GM12878 (cell line): ENCODE data around the gene SLC25A48. TPM values are rescaled to one million over a fixed set of nuclear protein-coding genes. Genes with fewer than 3 reads are reported as not detected.

Source experiments
- ATAC-seq: fragments of 200-7000 bp; cut with Tn5 transposase; 3 replicates; pipeline ENCODE4 v1.9.1; 2020; ENCODE audit warnings: mild to moderate bottlenecking, moderate library complexity
- BruUV-seq: library from RNA; stranded (reverse); fragments of 400-500 nt; replicated peaks from 2 replicates; lab custom pipeline; 2021; lab: Mats Ljungman, UMichigan
- CTCF ChIA-PET: fragments of 300-600 bp; sonication (Branson Sonifier 250); formaldehyde crosslinking; extraction: SDS; loops from one replicate; lab custom pipeline; 2021; ENCODE audit warnings: inconsistent platforms; lab: Yijun Ruan, JAX
- POLR2A ChIA-PET: fragments of 350-600 bp; formaldehyde crosslinking; extraction: SDS; loops from one replicate; lab custom pipeline; 2021; ENCODE audit warnings: inconsistent platforms; lab: Charles Lee
- RAD21 ChIA-PET: fragments of 300-600 bp; sonication (Branson Sonifier 250); formaldehyde crosslinking; loops from one replicate; lab custom pipeline; 2023; ENCODE audit warnings: antibody characterized with exemption; ENCODE audit not compliant: unreplicated experiment; lab: Charles Lee
- SMC1A ChIA-PET: fragments of 300-600 bp; sonication (Branson Sonifier 250); formaldehyde crosslinking; loops from one replicate; lab custom pipeline; 2023; ENCODE audit not compliant: unreplicated experiment, uncharacterized antibody; lab: Charles Lee
- DNase-seq: peaks from one replicate; pipeline ENCODE4 v3.0.0-alpha.2; 2011; ENCODE audit warnings: low read depth, low spot score
- FAIRE-seq: peaks from 3 replicates; lab custom pipeline; 2011; peaks lifted over from hg19 to GRCh38; lab: Jason Lieb, UNC
- H2AFZ ChIP-seq: 2 replicates; pipeline ENCODE4 v1.6.0; 2011; ENCODE audit warnings: low read depth, low read length, control low read depth; ENCODE audit not compliant: control insufficient read depth
- H3K27ac ChIP-seq: 2 replicates; pipeline ENCODE4 v1.5.1; 2011; ENCODE audit warnings: control low read depth; ENCODE audit not compliant: control insufficient read depth, insufficient read depth
- H3K27me3 ChIP-seq, 2 experiments: replicated peaks in 1 of 2; 2 replicates each; pipeline versions ENCODE4 v1.6.0 to v1.6.1; 2011; ENCODE audit warnings: low read length in 1 of 2; ENCODE audit not compliant: control insufficient read depth in 2 of 2, insufficient read depth in 2 of 2
- H3K36me3 ChIP-seq, 2 experiments: 2 replicates each; pipeline ENCODE4 v1.5.1; 2011; ENCODE audit warnings: low read length in 1 of 2; ENCODE audit not compliant: control insufficient read depth in 2 of 2, insufficient read depth in 2 of 2
- H3K4me1 ChIP-seq: 2 replicates; pipeline ENCODE4 v1.6.1; 2011; ENCODE audit warnings: mild to moderate bottlenecking, low read length, moderate library complexity, mixed read lengths; ENCODE audit not compliant: control insufficient read depth, insufficient read depth
- H3K4me2 ChIP-seq: 2 replicates; pipeline ENCODE4 v1.6.0; 2011; ENCODE audit warnings: control low read depth; ENCODE audit not compliant: control insufficient read depth, insufficient read depth
- H3K4me3 ChIP-seq: fragments of 200-600 bp; sonication (generic); 2 replicates; pipeline ENCODE4 v1.5.1; 2016
- H3K79me2 ChIP-seq: 2 replicates; pipeline ENCODE4 v1.6.0; 2011; ENCODE audit warnings: low read length; ENCODE audit not compliant: control insufficient read depth, insufficient read depth
- H3K9ac ChIP-seq: 2 replicates; pipeline ENCODE4 v1.8.0; 2011; ENCODE audit warnings: low read length, control low read depth, mixed read lengths; ENCODE audit not compliant: control insufficient read depth, insufficient read depth
- H3K9me3 ChIP-seq: replicated peaks from 3 replicates; pipeline ENCODE4 v1.5.1; 2011; ENCODE audit warnings: mild to moderate bottlenecking, low read length; ENCODE audit not compliant: control insufficient read depth, insufficient read depth
- H4K20me1 ChIP-seq: 2 replicates; pipeline ENCODE4 v1.6.0; 2011; ENCODE audit not compliant: control insufficient read depth, insufficient read depth
- CEBPZ ChIP-seq: fragments of 150-350 bp; IDR thresholded peaks from 2 replicates; pipeline ENCODE4 v1.6.1; 2016; ENCODE audit warnings: low read depth, low read length
- CHD1 ChIP-seq: IDR thresholded peaks from 2 replicates; pipeline ENCODE4 v1.6.1; 2012; ENCODE audit warnings: low read depth, low read length, improper control_type of control experiment
- EGR1 ChIP-seq, 2 experiments: IDR thresholded peaks; 1 replicate in 1 of 2; 2 replicates in 1 of 2; pipeline ENCODE4 v1.6.1; 2011 to 2012; ENCODE audit warnings: low read depth in 2 of 2, low read length in 2 of 2, borderline replicate concordance in 1 of 2, mild to moderate bottlenecking in 1 of 2, moderate library complexity in 1 of 2
- ETV6 ChIP-seq, 2 experiments: fragments of 450-650 bp in 1 of 2; IDR thresholded peaks in 1 of 2; conservative IDR thresholded peaks in 1 of 2; 2 replicates each; pipeline ENCODE4 v1.6.1; 2014; ENCODE audit warnings: antibody characterized with exemption in 1 of 2, borderline replicate concordance in 1 of 2, low read depth in 1 of 2, mild to moderate bottlenecking in 1 of 2, moderate library complexity in 1 of 2
- EZH2 ChIP-seq: IDR thresholded peaks from 2 replicates; pipeline ENCODE4 v1.6.1; 2012; ENCODE audit warnings: low read depth, mild to moderate bottlenecking, control low read depth, inconsistent platforms, low read length, borderline replicate concordance; ENCODE audit not compliant: control insufficient read depth
- HDAC6 ChIP-seq: fragments of 200-600 bp; sonication (generic); IDR thresholded peaks from one replicate; pipeline ENCODE4 v1.8.0; 2017; ENCODE audit warnings: antibody characterized with exemption; ENCODE audit not compliant: unreplicated experiment
- HDGF ChIP-seq: fragments of 450-650 bp; IDR thresholded peaks from 2 replicates; pipeline ENCODE4 v1.6.1; 2016; ENCODE audit warnings: antibody characterized with exemption
- KAT2A ChIP-seq: conservative IDR thresholded peaks from 2 replicates; pipeline ENCODE4 v1.6.1; 2011; ENCODE audit warnings: low read depth, low read length; ENCODE audit not compliant: control insufficient read depth
- LARP7 ChIP-seq: fragments of 450-650 bp; IDR thresholded peaks from 2 replicates; pipeline ENCODE4 v1.6.1; 2017; ENCODE audit warnings: mild to moderate bottlenecking
- MYB ChIP-seq: fragments of 150-350 bp; IDR thresholded peaks from 2 replicates; pipeline ENCODE4 v1.6.1; 2014; ENCODE audit warnings: mild to moderate bottlenecking, low read depth, low read length, borderline replicate concordance
- NFXL1 ChIP-seq: fragments of 450-650 bp; IDR thresholded peaks from 2 replicates; pipeline ENCODE4 v1.6.1; 2017; ENCODE audit warnings: antibody characterized with exemption, mild to moderate bottlenecking, borderline replicate concordance
- PAX8 ChIP-seq: fragments of 450-650 bp; IDR thresholded peaks from 2 replicates; pipeline ENCODE4 v1.6.1; 2017; ENCODE audit warnings: mild to moderate bottlenecking, moderate library complexity
- RELA ChIP-seq: fragments of 450-650 bp; IDR thresholded peaks from 2 replicates; pipeline ENCODE4 v1.8.0; 2014; ENCODE audit warnings: borderline replicate concordance; ENCODE audit not compliant: partially characterized antibody
- RUNX3 ChIP-seq: IDR thresholded peaks from 2 replicates; pipeline ENCODE4 v1.6.1; 2012; ENCODE audit warnings: low read length, inconsistent platforms
- SKIL ChIP-seq: fragments of 450-650 bp; IDR thresholded peaks from 2 replicates; pipeline ENCODE4 v1.6.1; 2017; ENCODE audit warnings: mild to moderate bottlenecking, low read depth, inconsistent platforms; ENCODE audit not compliant: poor library complexity, severe bottlenecking
- SMAD1 ChIP-seq: fragments of 450-650 bp; IDR thresholded peaks from 2 replicates; pipeline ENCODE4 v1.6.1; 2018; ENCODE audit warnings: mild to moderate bottlenecking, low read depth; ENCODE audit not compliant: partially characterized antibody
- SRF ChIP-seq, 2 experiments: IDR thresholded peaks; 2 replicates each; pipeline ENCODE4 v1.6.1; 2011; ENCODE audit warnings: low read depth in 2 of 2, low read length in 2 of 2, mild to moderate bottlenecking in 1 of 2, moderate library complexity in 1 of 2
- ZNF274 ChIP-seq: IDR thresholded peaks from one replicate; pipeline ENCODE4 v1.8.0; 2011; ENCODE audit not compliant: insufficient read length, insufficient read depth
- WGBS: methylation state at CpG from one replicate; pipeline ENCODE4 v1.1.6; 2016; ENCODE audit warnings: low lambda C conversion rate; ENCODE audit not compliant: insufficient replicate concordance, insufficient coverage; ENCODE audit errors: missing lambda C conversion rate; 5-methylcytosine and 5-hydroxymethylcytosine counted together
- in situ Hi-C: fragments of 300-500 bp; cut with MboI; formaldehyde crosslinking; loops from 9 replicates; pipeline ENCODE4 v1.14.3; 2018; ENCODE audit warnings: mixed read lengths
- intact Hi-C: fragments of 100-400 bp; cut with micrococcal nuclease; formaldehyde crosslinking; loops from one replicate; pipeline ENCODE4 v1.14.2; 2022; ENCODE audit not compliant: unreplicated experiment
- polyA plus RNA-seq, 11 experiments: library from polyadenylated mRNA; depleted of rRNA in 4 of 11; unstranded in 6 of 11; stranded (reverse) in 5 of 11; fragments of >200 nt; fragmentation: Nextera tagmentation in 4 of 11; fragmentation: Illumina TruSeq in 1 of 11; extraction: Ambion mirVana in 4 of 11; extraction: Trizol in 1 of 11; gene quantifications; 1 replicate in 1 of 11; 2 replicates in 10 of 11; pipeline versions ENCODE4 v1.2.1 to v1.2.3, GENCODE V29; 2011 to 2016; ENCODE audit warnings: inconsistent platforms in 2 of 11, missing spikeins in 2 of 11, low read depth in 1 of 11
- total RNA-seq, 4 experiments: library from RNA; depleted of rRNA in 3 of 4; stranded (reverse); fragments of >200 nt in 3 of 4; fragmentation: Illumina TruSeq in 1 of 4; extraction: Trizol in 1 of 4; gene quantifications; 2 replicates each; pipeline versions ENCODE4 v1.2.1 to v1.2.3, GENCODE V29; 2013 to 2021

Gene SLC25A48
- total and polyA plus RNA-seq, 10 of the 15 experiments (the other 5 are each of a cell fraction or from before 2014, with no cell fraction given) = 0.06 TPM; not detected in 9

GRCh38 chr5:135827965-135828781 lies 6.3 kb upstream of the SLC25A48 start:
- intact Hi-C loops = no loop called here
- ChIA-PET SMC1A (interaction anchor here (1.1 kb wide), 1 partner anchor 63 kb away, joined by 3 read pairs; no protein-coding TSS in a partner anchor), RAD21 (no interaction called here), CTCF (interaction anchor here (0.6 to 1.5 kb wide), 5 partner anchors 262 to 371 kb away, joined by 3 to 5 read pairs (median 3); no protein-coding TSS in a partner anchor), POLR2A (no interaction called here)
- Histone ChIP-seq H2AFZ (no peak overlapping the region), H3K9ac (no peak overlapping the region), H3K4me2 (no peak overlapping the region), H3K4me1 (no peaks in the 10 kb centered on the region), H3K4me3 (no peak overlapping the region), H4K20me1 (no peaks in the 10 kb centered on the region; the same call in 1 of the 2 replicates), H3K27ac (no peak overlapping the region), H3K79me2 (no peaks in the 10 kb centered on the region), H3K27me3 (peaks cover 0 to 1% of the 10 kb centered on the region in 2 experiments; a peak in 2 of 4 replicates), H3K36me3 (no peaks in the 10 kb centered on the region), H3K9me3 (no peaks in the 10 kb centered on the region)
- DNase-seq (no peak), FAIRE-seq (no peak), ATAC-seq (no peak)
- 12% methylated on average over 10 of the region's 10 CpGs for WGBS
- no TSS peak for BruUV-seq
- in situ Hi-C loops = no loop called here
- no peak for TF ChIP-seq HDGF
- no peak for TF ChIP-seq HDAC6
- no peak for TF ChIP-seq SKIL
- no peak for TF ChIP-seq CEBPZ
- TF ChIP-seq EZH2 = no peak
- no peak for TF ChIP-seq ETV6 (conservative IDR thresholded peaks at IDR 0.05 in 1 of 2, IDR thresholded peaks at IDR 0.05 in 1 of 2; ENCODE audit: borderline replicate concordance in 1 of 2, low read depth in 1 of 2)
- no peak for TF ChIP-seq MYB
- no peak for TF ChIP-seq ZNF274
- TF ChIP-seq SMAD1 = no peak
- TF ChIP-seq SRF (IDR thresholded peaks at IDR 0.05; ENCODE audit: low read depth in 2 of 2, low read length in 2 of 2) = no peak
- no peak for TF ChIP-seq EGR1 (IDR thresholded peaks at IDR 0.05; ENCODE audit: borderline replicate concordance in 1 of 2, low read depth in 2 of 2, low read length in 2 of 2)
- no peak for TF ChIP-seq NFXL1
- TF ChIP-seq KAT2A = no peak
- TF ChIP-seq RELA = no peak
- no peak for TF ChIP-seq PAX8
- TF ChIP-seq LARP7 = no peak
- TF ChIP-seq CHD1 = no peak
- no peak for TF ChIP-seq RUNX3
